Measurements from ENCODE around the gene ETS1. TPM values are rescaled to one million over a fixed set of nuclear protein-coding genes. Genes with fewer than 3 reads are reported as not detected.

Gene ETS1
- total RNA-seq, 1 donor from 2014 or later, result 52.7 TPM

DNA sequence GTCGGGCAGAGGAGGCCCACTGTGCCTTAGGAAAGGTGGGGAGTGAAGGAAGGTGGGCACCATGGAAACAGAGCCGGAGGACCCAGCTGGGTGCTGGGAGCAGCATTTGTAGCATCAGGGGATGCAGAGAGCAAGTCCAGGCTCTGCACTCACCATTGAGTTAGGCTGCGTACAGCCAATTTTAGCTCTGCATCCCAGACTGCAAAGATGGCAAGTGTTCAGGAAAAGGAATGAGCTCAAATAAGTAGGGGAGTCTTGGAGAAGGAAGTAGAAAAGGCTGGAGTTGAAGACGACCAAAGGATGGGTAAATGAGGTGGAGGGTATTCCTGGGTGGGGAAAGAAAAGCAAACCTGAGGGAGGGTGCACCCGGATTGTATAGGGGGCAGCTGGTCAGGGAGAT, 31.6 kb upstream of the ETS1 start:
- no peak for DNase-seq (ENCODE audit: low read depth)

DNA sequence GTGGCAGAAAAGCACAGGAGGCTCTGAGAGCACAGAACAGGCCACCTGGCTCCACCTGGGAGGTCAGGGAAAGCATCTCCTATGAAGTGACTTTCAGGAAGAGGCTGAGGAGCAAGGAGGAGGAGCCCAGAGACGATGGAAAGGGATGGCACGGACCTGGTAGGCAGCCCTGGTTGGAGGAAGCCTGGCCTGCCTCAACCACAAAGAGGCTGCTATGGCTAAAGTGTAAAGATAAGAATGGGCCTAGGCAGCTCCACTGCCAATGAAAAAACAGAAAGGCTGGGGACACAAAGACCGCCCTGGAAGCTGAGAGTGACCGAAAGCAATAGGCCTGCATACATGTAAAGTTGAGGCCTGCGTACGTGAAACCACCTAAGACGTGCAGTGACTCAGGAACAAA, 31.2 kb upstream of the ETS1 start:
- no peak for DNase-seq (ENCODE audit: low read depth)

DNA sequence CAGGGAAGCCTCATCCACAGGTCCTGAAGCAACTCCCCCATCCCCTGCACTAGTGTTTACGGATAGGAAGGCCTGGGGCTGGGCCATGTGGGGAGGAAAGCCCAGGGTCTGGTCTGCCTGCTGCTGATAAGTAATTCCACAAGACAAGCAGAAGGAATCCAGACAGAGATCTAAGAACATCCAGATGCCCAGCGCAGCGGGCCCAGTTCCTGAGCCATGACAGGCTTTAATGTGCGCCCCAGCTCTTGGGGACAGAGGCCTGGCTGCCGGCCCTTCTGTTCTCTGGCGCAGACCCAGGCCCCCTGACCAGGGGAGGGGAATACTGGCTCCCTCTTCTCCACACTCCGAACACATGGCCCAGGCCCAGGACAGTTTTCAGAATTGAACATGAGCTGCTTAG, 28.8 kb upstream of the ETS1 start:
- DNase-seq (ENCODE audit: low read depth), result no peak

DNA sequence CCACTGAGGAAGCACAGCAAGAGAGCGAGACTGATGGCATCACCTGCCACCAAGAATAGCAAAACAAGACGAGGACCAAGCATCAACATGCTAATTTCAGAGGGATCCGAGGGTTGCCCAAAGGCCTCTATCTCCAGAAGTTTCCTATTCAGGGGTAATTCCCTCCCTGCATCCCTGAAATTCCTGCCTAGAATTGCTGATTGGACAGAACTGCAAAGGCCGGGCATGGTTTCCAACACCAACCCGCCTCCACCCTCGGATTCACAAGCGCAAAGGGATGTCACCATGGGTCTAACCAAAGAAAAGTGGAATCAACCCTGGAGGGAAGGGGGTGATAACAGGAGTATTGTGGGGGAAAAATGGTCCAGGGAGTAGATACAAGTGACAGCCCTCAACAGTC, 28.3 kb upstream of the ETS1 start:
- DNase-seq (ENCODE audit: low read depth), result no peak

DNA sequence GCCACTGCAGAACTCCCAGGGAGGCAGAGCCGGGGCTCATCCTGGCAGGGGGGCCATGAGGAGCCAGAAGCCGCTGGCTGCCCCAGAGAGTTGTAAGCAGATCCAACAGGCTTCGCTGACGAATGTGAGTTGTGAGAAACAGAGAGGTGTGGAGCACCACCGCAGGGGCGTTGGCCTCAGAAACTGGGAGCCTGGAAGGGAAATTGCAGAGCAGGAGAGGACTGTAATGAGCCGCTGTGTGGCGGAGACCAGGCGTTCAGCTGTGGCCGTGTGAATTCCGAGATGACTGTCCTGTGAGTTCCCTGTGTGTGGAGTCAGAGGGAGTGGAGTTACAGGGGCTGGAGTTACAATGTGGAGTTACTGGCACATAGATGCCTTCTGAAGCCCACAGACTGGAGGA, 27.7 kb upstream of the ETS1 start:
- DNase-seq (ENCODE audit: low read depth), result no peak

DNA sequence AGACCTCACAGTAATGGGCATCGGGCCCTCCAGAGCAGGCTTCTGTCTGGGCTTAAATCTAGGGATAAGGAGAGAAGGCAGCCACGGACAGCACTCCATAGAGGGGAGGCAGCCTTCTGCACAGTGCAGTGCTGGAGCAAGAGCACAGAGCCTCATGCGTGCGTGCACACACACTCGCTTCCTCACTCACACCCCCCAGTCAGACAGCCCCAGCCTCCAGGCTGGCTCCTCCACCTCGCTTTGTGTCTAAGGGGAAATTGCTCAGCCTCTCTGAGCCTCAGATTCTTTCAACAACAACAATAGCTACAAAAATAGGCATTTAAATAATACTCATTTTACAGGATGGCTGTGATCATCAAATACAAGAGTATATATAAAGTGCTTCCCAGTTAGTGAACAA, 26.7 kb upstream of the ETS1 start:
- DNase-seq (ENCODE audit: low read depth), result no peak

DNA sequence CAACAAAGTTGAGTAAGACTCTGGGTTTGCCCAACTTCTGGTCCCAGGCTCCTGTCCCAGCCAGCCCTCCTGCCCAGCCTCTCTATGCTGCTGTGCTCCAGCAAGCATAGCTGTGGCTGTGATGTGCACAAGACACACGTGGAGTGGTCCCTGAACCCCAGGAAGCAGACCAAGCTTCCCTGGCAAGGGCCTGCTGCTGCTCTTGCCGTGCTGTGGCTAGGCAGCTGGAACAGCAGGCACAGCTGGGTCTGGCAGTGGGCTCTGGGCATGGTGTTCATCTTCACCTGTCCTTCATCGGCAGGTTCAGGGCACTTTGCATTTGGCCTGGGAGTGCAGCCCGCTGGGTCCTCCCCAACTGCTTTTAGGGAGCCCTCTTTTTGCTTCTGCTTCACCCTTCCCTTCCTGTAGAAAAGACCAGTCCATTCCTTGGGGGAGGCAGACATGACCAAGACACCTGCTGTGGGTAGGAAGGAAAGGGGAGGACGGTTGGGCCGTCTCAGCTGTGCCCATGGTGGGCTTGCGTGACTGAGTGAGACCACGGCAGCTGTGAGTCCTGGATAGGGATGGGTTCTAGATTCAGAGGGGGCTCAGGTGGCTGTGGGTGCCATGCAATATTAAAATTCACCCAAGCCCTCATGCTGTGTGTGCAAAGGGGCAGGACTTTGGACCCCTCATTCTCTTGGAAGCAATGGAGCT, 26.1 kb upstream of the ETS1 start:
- no peak for DNase-seq (ENCODE audit: low read depth)

DNA sequence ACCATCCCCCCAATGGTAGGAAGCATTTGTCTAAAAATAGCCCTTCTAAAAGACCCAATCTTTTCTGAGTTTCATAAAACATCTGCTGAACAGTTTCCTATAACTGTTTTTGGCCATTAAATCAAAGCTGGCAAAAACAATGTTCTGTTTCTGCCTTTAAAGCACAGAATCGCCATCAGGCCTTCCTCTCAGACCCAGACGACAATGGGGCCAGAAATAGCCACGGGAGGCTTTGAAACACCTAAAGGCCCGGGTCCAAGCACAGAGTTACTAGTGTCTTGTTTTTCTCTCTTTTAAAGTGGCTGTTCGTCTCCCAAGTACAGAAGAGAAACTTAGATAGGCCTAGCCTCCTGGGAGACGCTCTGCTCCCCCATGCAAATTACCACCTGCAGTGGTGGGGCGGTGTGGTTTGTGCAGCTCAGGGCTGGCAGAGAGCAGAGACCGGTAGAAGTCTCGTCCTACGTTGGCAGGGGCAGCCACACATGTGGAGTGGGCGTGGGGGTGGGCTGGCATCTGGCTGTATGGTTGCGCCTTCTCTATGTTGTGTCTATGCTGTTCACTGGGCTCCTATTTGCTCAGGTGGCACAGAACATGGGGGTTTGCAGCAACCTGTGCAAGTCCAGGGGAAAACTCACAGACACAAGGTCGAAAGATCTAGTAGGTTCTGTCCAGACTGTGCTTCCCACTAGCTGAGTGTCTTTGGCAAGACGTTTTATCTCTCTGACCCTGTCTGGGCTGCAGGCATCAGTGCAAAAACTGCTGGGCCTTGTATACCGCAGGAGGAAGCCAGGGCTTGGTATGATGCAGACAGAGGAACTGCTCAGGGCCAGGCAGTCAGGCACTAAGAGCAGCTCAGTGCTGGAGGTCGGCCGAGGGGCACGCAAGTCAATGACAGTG, 23.6 kb upstream of the ETS1 start:
- no peak for DNase-seq (ENCODE audit: low read depth)

DNA sequence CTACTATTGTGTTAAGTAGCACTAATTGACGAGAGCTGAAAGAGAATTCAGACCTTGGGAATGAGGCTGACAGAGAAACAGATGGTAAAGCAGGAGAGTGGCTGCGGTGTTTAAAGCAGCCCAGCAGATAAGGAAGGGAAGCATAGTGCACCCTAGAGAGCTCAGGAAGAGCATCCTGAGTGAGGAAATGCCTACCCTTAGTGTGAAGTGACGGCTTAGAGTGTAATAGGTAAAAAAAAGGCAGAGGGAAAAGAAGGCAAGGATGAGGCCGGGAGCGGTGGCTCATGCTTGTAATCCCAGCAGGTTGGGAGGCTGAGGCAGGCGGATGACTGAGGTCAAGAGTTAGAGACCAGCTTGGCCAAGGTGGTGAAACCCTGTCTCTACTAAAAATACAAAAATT, 22.4 kb upstream of the ETS1 start:
- DNase-seq (ENCODE audit: low read depth), result no peak

DNA sequence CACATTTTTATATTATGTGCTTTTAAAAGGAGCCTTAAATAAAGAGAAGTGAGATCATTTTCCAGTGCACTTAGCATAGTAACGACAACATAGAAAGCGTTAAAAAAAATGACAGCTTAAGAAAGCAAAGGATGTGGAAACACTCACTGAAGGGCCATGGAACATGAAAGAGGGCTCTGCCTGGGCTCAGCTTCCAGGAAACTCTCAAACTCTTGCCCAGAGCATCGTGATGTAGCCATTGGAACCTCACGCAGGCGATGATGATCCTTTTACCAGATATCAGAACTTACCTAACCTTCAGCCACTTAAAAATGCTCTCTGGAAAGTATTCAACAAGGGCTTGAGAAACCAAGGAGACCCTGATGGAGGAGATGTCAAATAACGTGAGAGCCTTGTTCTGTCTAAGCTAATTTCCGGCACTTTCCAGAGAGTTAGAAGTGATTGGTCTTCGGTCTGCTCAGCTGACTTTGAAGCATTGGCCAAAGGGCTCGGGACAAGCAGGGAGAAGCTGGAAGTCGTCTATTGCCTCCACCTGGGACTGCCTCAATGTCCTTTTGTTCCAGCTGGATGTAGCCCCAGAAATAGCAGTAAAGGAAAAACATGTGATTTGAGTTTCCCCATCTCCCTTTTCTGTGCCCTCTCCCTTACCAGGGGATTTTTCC, 21.5 kb upstream of the ETS1 start:
- no peak for DNase-seq (ENCODE audit: low read depth)

DNA sequence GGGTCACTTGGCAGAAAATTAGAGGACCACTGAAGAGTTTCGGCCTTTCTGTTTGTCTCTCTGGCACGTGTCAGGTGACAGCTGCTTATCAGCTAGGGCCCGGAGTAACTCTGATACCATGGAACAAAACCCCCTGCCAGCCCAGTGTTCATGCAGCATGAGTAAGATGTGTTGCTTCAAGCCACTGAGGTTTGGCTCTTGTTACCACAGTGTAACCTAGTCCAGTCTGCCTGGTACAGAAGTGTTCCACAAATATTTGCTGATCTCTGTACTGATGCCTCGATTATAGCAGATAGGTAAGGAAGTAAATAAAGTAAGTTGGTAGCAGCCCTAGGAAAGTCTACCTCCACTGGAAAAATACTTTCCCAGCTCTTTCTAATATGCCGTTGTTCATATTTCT, 20.5 kb upstream of the ETS1 start:
- no peak for DNase-seq (ENCODE audit: low read depth)

DNA sequence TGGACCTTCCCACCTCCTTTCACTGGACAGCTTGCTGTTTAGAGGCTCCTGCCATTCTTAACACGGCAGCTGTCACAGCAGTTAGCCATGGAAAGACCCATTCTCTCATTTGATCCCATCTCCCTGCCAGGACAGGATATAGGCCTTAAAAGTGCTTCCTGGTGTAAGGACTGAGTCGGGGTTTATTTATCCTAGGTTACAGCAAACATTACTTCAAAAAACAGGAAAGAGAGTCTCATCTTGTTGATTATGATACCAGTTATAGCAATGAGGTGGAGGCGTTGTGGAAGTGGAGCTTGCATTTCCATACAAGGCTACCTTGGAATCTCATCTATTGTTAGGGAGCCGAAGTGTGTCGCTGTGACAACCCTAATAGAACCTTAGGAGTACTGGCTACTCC, 17.4 kb upstream of the ETS1 start:
- no peak for DNase-seq (ENCODE audit: low read depth)

DNA sequence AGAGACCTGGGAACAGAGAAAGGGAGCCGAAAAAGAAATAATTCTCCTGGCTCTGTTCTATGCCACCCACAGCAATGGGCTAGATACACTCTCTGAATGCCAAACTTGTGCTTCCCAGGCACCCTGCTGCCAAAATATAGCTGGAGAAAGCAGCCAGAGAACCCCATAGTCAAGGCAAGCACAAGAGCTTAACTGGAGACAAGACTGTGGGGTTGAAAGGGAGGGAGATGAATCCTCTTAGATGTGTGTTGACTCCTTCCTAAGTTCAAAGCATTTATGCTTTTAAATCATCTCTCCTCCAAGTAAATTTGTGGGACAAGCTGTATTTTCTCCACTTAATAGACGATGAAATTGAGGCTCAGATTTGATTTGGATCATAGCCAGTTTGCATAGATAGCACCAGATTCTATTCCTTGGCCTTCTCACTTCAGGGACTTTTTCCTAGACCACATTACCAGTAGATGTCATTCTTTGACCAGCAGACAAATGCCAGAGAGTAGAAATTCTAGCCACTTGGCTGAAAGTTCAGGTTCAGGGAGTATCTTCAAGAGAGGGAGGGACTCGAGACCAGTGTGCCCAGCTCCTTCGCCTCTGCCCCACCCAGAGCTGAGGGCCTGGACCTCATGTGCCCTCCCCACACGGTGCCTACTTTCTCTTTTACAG, 16.5 kb upstream of the ETS1 start:
- peak; percentile 22 for DNase-seq (ENCODE audit: low read depth)

DNA sequence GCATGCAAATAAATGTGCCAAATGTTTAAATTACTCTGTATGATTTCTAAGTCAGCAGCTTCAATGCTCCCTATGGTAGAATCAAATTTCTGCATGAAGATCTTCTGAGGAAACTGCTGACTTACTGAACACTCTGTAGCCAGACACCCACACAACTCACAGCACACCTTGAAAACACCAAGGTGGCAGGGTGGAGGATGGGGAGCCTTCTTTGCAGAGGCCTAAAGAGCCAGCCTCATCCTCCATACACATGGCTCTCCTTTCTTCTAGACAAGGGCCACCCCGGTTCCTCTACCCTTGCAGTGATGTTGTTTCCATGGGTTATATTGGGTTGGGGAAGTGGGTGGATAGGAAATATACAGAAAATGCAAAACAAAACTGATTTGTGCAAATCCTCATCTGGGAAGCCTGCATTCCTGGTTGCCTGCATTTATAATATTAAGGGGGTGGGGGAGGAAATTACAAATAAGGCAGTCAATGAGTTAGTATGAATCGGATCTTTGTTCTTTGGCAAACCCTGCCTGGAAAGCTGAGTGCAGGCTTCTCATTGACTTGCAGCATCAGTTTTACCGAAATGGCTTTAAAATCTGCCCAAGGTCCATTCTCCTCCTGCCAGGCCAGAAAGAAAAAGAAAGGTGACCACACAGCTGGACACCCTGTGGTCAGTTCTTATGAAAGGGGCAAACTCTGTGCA, 15.8 kb upstream of the ETS1 start:
- no peak for DNase-seq (ENCODE audit: low read depth)

DNA sequence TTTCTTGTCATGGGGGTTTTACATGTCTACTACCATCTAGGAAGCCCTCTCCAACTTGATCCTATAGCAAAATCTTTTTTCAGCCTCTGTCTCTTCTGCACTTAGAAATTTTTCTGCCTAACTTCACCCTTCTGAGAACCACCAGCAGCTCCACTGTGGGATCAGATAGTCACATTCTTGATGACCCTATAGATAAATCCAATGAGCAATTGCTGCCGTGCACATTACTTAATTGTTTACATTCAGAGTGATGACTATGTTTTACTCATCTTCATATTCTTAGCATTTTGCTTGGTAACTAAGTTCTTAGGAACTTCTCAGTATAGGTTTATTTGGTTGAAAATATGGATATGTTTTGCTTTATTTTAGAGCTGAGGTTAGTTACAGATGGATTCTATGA, 12.4 kb upstream of the ETS1 start:
- no peak for DNase-seq (ENCODE audit: low read depth)

DNA sequence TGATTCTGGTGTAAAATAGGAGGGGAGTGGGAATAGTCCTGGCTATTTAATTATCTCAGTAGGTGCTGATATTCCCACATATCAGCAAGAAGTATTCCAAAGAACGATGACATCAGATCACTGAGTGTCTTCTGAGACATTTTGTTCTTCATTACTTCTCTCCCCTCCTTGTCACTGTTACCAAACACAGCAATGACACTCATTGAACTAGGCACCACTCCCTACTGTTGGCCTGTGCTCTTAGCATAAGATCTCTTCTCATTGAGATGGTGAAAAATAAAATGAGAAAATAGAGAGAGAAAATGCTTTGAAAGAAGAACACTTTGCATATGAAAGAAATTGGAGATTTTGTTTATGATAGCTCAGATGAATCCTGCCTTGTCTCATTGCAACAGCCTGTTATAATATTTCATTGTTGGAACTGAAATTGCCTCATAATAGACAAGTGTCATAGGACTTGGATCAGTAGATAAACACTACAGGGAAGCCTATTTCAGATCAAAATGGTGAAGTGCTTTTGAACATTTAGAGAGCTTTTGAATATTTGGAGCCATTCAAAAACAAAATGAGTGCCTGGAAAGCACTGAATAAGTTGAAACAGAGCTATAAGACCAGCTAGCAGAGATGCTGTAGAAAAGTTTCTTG, 11.3 kb upstream of the ETS1 start:
- no peak for DNase-seq (ENCODE audit: low read depth)

DNA sequence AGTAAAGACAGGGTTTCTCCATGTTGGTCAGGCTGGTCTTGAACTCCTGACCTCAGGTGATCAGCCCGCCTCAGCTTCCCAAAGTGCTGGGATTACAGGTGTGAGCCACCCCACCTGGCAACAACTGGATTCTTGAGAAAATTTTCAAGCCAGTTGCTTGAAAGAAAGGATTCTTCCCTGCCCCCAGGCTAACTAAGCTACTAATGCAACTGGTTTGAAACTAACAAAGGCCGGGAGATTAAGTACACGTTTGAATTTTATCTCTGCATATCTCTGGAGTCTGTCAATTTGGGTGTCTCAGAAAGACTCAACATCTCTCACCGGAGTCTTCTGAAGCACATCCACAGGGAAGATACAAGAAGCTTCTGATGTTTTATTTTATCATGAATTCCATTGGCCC, 10.7 kb upstream of the ETS1 start:
- no peak for DNase-seq (ENCODE audit: low read depth)

DNA sequence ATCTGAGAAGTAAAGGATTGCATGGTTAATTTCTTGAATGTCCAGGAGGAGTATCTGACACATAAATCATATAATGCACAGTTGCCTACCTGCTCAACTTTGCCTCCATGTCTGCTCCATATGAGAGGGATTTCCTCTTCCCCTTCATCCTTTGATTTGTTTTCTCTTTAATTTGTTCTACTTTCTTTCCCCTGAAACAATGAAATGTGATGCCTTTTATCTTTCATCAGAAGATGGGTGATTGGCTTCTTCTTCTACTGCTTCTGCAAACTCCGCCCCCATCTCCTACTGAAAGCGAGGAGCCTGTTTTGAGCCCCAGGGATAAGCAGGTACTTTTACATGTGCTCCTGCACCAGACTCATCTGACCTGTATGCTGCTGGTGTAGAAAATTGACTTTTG, 9.9 kb upstream of the ETS1 start:
- no peak for DNase-seq (ENCODE audit: low read depth)

DNA sequence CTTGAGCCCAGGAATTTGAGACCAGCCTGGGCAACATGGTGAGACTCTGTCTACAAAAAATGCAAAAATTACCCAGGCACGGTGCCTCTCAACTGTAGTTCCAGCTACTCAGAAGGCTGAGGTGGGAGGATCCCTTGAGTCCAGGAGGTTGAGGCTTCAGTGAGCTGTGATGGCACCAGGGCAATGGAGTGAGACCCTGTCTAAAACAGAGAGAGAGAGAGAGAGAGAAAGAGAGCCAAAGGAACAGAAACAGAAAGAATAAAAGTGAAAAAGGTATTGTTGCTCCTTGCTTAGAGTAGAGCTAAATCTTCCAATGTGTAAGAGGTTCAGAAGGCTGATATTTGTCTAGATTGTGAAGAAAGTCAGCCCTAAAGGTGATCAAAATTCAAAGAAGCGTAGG, 8.9 kb upstream of the ETS1 start:
- DNase-seq (ENCODE audit: low read depth), result no peak

DNA sequence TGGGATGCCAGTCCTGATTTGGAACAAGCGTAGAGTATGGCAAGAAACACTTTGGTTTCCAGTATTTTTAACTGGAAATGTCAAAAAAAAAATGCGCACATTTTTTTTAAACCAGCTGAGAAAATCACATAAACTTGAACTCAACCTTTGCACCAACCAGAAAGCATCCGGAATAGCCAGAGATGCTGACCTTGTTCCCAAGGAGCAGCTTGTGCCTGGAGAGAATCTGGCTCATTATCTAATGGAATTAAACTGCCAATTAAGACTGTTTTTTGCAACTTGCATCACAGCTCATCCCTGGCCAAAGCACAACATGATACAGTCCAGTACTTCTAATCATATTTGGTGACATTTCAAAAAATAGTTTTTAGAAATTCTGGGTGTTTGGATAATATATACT, 8.4 kb upstream of the ETS1 start:
- DNase-seq (ENCODE audit: low read depth), result no peak

DNA sequence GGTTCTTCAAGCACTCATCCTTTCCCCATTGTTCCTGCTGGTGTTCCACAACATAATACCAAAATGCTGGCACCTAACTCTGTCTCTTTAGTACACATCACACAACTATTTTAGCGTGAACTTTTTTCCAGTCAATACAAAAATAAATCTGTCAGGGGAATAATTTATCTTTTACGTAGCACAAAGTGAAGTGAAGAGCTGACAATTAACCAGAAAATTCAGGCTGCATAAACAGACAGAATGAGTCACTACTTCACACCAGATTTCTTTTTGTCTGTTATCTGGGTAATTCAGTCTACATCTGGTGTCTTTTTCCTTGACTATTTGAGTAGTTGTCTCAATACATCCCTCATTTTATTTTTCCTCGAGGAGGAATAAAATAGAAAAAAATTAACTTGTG, 7.9 kb upstream of the ETS1 start:
- peak; percentile 35 for DNase-seq (ENCODE audit: low read depth)

Data from renal cortical epithelial cell (primary cell).